GM06990 (cell line): ENCODE data around the gene FAM83C.

Experiments used
- DNase-seq: peaks from one replicate; pipeline ENCODE4 v3.0.0-alpha.2; 2011; ENCODE audit not compliant: insufficient read length; ENCODE audit errors: extremely low read depth
- H3K27me3 ChIP-seq: replicated peaks from 2 replicates; pipeline ENCODE4 v1.6.0; 2011; ENCODE audit warnings: low read length; ENCODE audit not compliant: control insufficient read depth, insufficient read depth
- H3K36me3 ChIP-seq: 2 replicates; pipeline ENCODE4 v1.5.1; 2011; ENCODE audit warnings: low read length; ENCODE audit not compliant: control insufficient read depth, insufficient read depth
- H3K4me3 ChIP-seq: replicated peaks from 2 replicates; pipeline ENCODE4 v1.5.1; 2011; ENCODE audit warnings: low read depth, mild to moderate bottlenecking, control low read depth, low read length
- CTCF ChIP-seq: IDR thresholded peaks from 2 replicates; pipeline ENCODE4 v1.5.1; 2011; ENCODE audit warnings: low read length, control low read depth, mild to moderate bottlenecking, inconsistent platforms; ENCODE audit not compliant: insufficient read depth, poor library complexity, severe bottlenecking

The FAM83C gene

GRCh38 chr20:35288325-35289060 is 3.7 kb downstream of the FAM83C start:
- Histone ChIP-seq H3K36me3 (no peaks in the 10 kb centered on the region), H3K27me3 (no peaks in the 10 kb centered on the region), H3K4me3 (no peak overlapping the region)
- TF ChIP-seq CTCF = no peak
- DNase-seq = no peak

GRCh38 chr20:35287509-35288324 is 4.5 kb downstream of the FAM83C start:
- H3K27me3 ChIP-seq = no peaks in the 10 kb centered on the region
- H3K36me3 ChIP-seq = no peaks in the 10 kb centered on the region
- no peak for DNase-seq
- no peak overlapping the region for H3K4me3 ChIP-seq
- no peak for TF ChIP-seq CTCF

GRCh38 chr20:35286899-35287508 is 5.2 kb downstream of the FAM83C start:
- TF ChIP-seq CTCF = no peak
- no peak for DNase-seq

GRCh38 chr20:35286077-35286898 is 5.9 kb downstream of the FAM83C start:
- no peak for DNase-seq
- Histone ChIP-seq H3K4me3 (no peak overlapping the region), H3K36me3 (no peaks in the 10 kb centered on the region), H3K27me3 (no peaks in the 10 kb centered on the region)
- no peak for TF ChIP-seq CTCF

More at GRCh38 chr20:35286899-35287508, 5.2 kb downstream of the FAM83C start:
- Histone ChIP-seq H3K4me3 (no peak overlapping the region), H3K36me3 (no peaks in the 10 kb centered on the region), H3K27me3 (no peaks in the 10 kb centered on the region)

- DNase-seq = no peak
- Histone ChIP-seq H3K27me3 (no peaks in the 10 kb centered on the region), H3K36me3 (peaks cover 2% of the 10 kb centered on the region; the same call in 1 of the 2 replicates), H3K4me3 (no peak overlapping the region)
- TF ChIP-seq CTCF = no peak
Observed at GRCh38 chr20:35285806-35286076, 6.5 kb downstream of the FAM83C start.
